ENCODE results near the gene TNFRSF4. TPM values are rescaled to one million over a fixed set of nuclear protein-coding genes. Genes with fewer than 3 reads are reported as not detected.

The TNFRSF4 gene
- total RNA-seq, 4 donors from 2014 or later, result 2.4 to 10.7 (median 5.9) TPM

- DNase-seq (ENCODE audit: low spot score) (no peak), ATAC-seq (ENCODE audit: low FRiP score) (no peak)
- TF ChIP-seq CTCF (IDR thresholded peaks at IDR 0.05), result no peak
These were observed 18.3 kb upstream of the TNFRSF4 start, which contains the start of gene B3GALT6 for GRCh38 chr1:1232208-1232795. Gene B3GALT6 (plus strand): TSS chr1:1232237. CDS start chr1:1232279, 42 bp downstream.

GRCh38 chr1:1231400-1232207 lies 17.7 kb upstream of the TNFRSF4 start, which contains the start of gene SDF4:
Gene SDF4 (minus strand): TSS chr1:1232001. CDS start chr1:1228772, 3,229 bp downstream.
- DNase-seq (ENCODE audit: low spot score) (peak; percentile 79), ATAC-seq (ENCODE audit: low FRiP score) (peak; percentile 92)
- no peak for TF ChIP-seq CTCF (IDR thresholded peaks at IDR 0.05)

GRCh38 chr1:1230656-1231399 lies 16.9 kb upstream of the TNFRSF4 start:
- ATAC-seq (ENCODE audit: low FRiP score), result no peak
- no peak for DNase-seq (ENCODE audit: low spot score)
- TF ChIP-seq CTCF (IDR thresholded peaks at IDR 0.05), result no peak

GRCh38 chr1:1229770-1230169 lies 15.8 kb upstream of the TNFRSF4 start:
- no peak for TF ChIP-seq CTCF (IDR thresholded peaks at IDR 0.05)
- DNase-seq (ENCODE audit: low spot score), result no peak
- no peak for ATAC-seq (ENCODE audit: low FRiP score)

GRCh38 chr1:1228596-1229321 lies 14.8 kb upstream of the TNFRSF4 start:
- no peak for TF ChIP-seq CTCF (IDR thresholded peaks at IDR 0.05)
- no peak for ATAC-seq (ENCODE audit: low FRiP score)
- no peak for DNase-seq (ENCODE audit: low spot score)

- ATAC-seq (ENCODE audit: low FRiP score) (no peak), DNase-seq (ENCODE audit: low spot score) (no peak)
- TF ChIP-seq CTCF (IDR thresholded peaks at IDR 0.05), result no peak
These were observed 14.2 kb upstream of the TNFRSF4 start for GRCh38 chr1:1228187-1228586.

All from omental fat pad (tissue), 4 donors.